Metanephros (tissue), 1 donor: Measurements from ENCODE around the gene PRKCZ. TPM values are rescaled to one million over a fixed set of nuclear protein-coding genes. Genes with fewer than 3 reads are reported as not detected.

Experiments
- total RNA-seq: library from RNA; depleted of rRNA; stranded (reverse); fragments of >200 nt; gene quantifications from one replicate; pipeline ENCODE4 v1.2.3, GENCODE V29; 2014

PRKCZ gene
- 18.8 TPM for total RNA-seq

GRCh38 chr1:2049718-2050431, at the start of gene PRKCZ:
TSS of gene PRKCZ (plus strand) at chr1:2050411. CDS start at chr1:2050631, 220 bp downstream.

DNA sequence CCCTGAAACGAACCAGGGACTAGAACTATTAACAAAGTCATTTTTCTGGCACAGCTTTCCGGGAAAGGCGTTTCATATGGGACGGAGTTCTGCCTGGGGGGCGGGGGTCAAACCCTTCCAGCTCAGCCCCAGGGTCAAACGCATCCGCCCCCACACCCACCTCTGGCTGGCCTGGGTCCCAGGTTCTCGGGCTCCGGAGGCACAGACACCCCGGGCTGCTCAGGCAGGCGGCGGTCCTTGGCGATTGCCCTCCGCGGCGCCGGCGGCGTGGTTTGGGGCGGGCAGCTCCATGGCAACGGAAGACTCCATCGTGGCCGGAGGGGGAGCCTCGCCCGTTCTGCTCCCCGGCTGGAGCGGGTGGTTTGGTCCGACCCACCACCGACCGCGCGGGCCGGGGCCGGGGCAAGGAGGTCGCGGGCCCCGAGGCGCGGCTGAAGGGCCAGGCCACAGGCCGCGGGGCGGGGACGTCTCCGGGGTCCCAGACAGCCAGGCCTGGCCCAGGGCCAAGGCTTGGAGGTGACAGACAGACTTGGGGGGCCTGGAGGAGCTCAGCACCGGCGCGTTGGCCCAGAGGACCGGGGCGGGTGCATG, 46.6 kb upstream of the PRKCZ start, which contains the start of gene CFAP74:
Gene CFAP74 (minus strand): TSS at position 246 of the 591 bp plus-strand sequence. CDS start 12,830 bp downstream, outside the sequence.

DNA sequence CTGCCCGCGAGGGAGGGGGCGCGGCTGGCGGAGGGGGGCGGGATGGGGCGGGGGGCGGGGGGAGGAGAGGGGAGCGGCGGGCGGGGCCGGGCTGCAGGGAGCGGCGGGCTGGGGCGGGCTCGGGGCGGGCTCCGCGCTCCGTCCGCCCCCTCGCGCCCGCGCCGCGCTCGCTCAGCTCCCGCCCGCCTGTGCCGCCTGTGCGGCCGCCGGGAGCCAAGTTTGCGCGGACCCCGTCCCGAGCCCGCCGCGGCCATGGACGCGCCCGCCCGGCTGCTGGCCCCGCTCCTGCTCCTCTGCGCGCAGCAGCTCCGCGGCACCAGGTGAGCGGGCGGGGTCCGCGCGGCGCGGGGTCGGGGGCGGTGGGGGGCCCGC, 31.1 kb upstream of the PRKCZ start, which contains the start of gene GABRD:
Gene GABRD (plus strand): TSS at position 174 of the 372 bp plus-strand sequence. CDS start 79 bp downstream, at position 253.

GRCh38 chr1:2194319-2194897, 144.2 kb downstream of the PRKCZ start, which contains the start of gene FAAP20:
TSS of gene FAAP20 (minus strand) at chr1:2194772. CDS start at chr1:2194749, 23 bp downstream.

DNA sequence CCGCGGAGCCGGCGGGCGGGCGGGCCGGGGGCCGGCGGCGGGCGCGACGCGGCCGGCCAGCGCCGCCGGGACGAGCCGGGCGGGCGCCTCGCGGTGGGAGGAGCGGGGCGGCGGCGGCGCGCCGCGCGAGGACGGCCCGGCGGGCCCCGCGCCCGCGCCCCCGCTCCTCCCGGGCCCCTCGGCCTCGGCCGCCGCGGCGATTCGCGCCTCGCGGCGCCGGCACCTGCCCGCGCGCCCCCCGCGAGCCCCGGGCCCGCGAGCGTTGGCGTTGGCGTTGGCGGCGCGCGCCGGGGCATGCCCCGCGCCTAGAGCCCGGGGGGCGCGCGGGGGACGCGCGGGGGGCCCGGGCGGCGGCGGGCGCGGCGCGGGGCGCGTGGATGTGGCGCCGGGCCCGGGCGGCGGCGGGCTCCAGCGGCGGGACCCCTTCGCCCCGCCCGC, 178.0 kb downstream of the PRKCZ start, which contains the start of gene SKI:
Gene SKI (plus strand): TSS at position 163 of the 438 bp plus-strand sequence. CDS start 448 bp downstream, outside the sequence.

Other genes starting within 250 kb of the PRKCZ start
- 123 TPM for gene GNB1, start 159.3 kb upstream of the PRKCZ start, total RNA-seq
- gene CALML6, start 135.2 kb upstream of the PRKCZ start, total RNA-seq: 33.0 TPM
- gene TMEM52, start 131.1 kb upstream of the PRKCZ start, total RNA-seq: 16.1 TPM
- gene CFAP74, start 46.6 kb upstream of the PRKCZ start, total RNA-seq: 0.23 TPM
- gene GABRD, start 31.1 kb upstream of the PRKCZ start, total RNA-seq: 3.4 TPM
- 38.9 TPM for gene FAAP20, start 144.4 kb downstream of the PRKCZ start, total RNA-seq
- 67.6 TPM for gene SKI, start 177.9 kb downstream of the PRKCZ start, total RNA-seq